ENCODE data around the gene EPC2.

The EPC2 gene

GRCh38 chr2:148751907-148752306, 107.4 kb downstream of the EPC2 start:
- TF ChIP-seq, protein P1, sequence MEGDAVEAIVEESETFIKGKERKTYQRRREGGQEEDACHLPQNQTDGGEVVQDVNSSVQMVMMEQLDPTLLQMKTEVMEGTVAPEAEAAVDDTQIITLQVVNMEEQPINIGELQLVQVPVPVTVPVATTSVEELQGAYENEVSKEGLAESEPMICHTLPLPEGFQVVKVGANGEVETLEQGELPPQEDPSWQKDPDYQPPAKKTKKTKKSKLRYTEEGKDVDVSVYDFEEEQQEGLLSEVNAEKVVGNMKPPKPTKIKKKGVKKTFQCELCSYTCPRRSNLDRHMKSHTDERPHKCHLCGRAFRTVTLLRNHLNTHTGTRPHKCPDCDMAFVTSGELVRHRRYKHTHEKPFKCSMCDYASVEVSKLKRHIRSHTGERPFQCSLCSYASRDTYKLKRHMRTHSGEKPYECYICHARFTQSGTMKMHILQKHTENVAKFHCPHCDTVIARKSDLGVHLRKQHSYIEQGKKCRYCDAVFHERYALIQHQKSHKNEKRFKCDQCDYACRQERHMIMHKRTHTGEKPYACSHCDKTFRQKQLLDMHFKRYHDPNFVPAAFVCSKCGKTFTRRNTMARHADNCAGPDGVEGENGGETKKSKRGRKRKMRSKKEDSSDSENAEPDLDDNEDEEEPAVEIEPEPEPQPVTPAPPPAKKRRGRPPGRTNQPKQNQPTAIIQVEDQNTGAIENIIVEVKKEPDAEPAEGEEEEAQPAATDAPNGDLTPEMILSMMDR (IDR thresholded peaks at IDR 0.05) = no peak
- DNase-seq = no peak
- no peak overlapping the region for H3K27ac ChIP-seq
- peaks cover 0 to 4% (median 0%) of the 10 kb centered on the region in 4 donors for H3K4me1 ChIP-seq
- peaks cover 0 to 8% (median 5%) of the 10 kb centered on the region in 3 donors for H3K36me3 ChIP-seq
- no peaks in the 10 kb centered on the region for H3K9me3 ChIP-seq
- intact Hi-C loops (cut with DNase I; ENCODE audit: low total_unique reads) = no loop called here
- H3K27me3 ChIP-seq = no peaks in the 10 kb centered on the region
- no peak overlapping the region for H3K4me3 ChIP-seq

DNA sequence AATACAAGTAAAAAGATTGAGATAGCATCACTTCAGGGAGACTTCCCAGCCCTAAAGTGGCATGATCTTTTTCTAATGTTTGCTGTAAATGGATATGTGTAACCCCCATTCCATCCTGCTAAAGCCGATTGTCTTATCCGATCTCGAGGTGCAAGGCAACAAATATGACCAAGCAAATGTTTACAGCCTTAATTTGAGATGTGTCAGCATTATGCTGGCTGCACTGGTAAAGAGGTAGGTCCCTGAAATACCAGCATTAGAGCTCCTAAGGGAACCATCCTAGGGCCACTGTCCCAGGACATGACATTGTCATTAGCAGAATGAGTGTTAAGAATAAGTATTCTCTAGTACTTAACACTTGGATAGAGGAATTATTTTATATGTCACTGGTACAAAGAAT, 108.4 kb downstream of the EPC2 start:
- no peak overlapping the region for H3K27ac ChIP-seq
- no peaks in the 10 kb centered on the region for H3K27me3 ChIP-seq
- H3K4me3 ChIP-seq = no peak overlapping the region
- peaks cover 0 to 4% (median 0%) of the 10 kb centered on the region in 4 donors for H3K4me1 ChIP-seq
- TF ChIP-seq, protein P1 (IDR thresholded peaks at IDR 0.05) = no peak
- H3K36me3 ChIP-seq = peaks cover 0 to 8% (median 5%) of the 10 kb centered on the region in 3 donors
- intact Hi-C loops (cut with DNase I; ENCODE audit: low total_unique reads) = no loop called here
- H3K9me3 ChIP-seq = no peaks in the 10 kb centered on the region
- no peak for DNase-seq

- no peak for DNase-seq
- Histone ChIP-seq H3K36me3 (peaks cover 0 to 8% (median 5%) of the 10 kb centered on the region in 3 donors), H3K27ac (no peak overlapping the region), H3K9me3 (no peaks in the 10 kb centered on the region), H3K4me3 (no peak overlapping the region), H3K27me3 (no peaks in the 10 kb centered on the region), H3K4me1 (peaks cover 0 to 4% (median 0%) of the 10 kb centered on the region in 4 donors)
- intact Hi-C loops (cut with DNase I; ENCODE audit: low total_unique reads) = no loop called here
- TF ChIP-seq, protein P1 (IDR thresholded peaks at IDR 0.05) = no peak
Measured at GRCh38 chr2:148754864-148755263, 110.3 kb downstream of the EPC2 start.

- H3K27me3 ChIP-seq = no peaks in the 10 kb centered on the region
- DNase-seq = no peak
- H3K4me1 ChIP-seq = peaks cover 0 to 2% (median 0%) of the 10 kb centered on the region in 4 donors
- no peak overlapping the region for H3K27ac ChIP-seq
- no peaks in the 10 kb centered on the region for H3K9me3 ChIP-seq
- peaks cover 0 to 8% (median 5%) of the 10 kb centered on the region in 3 donors for H3K36me3 ChIP-seq
- H3K4me3 ChIP-seq = no peak overlapping the region
- intact Hi-C loops (cut with DNase I; ENCODE audit: low total_unique reads) = no loop called here
- TF ChIP-seq, protein P1 (IDR thresholded peaks at IDR 0.05) = no peak
Measured at GRCh38 chr2:148756292-148756975, 111.9 kb downstream of the EPC2 start.

GRCh38 chr2:148764815-148765214, 120.3 kb downstream of the EPC2 start:
- DNase-seq = no peak
- Histone ChIP-seq H3K4me3 (no peak overlapping the region), H3K27ac (no peak overlapping the region), H3K9me3 (no peaks in the 10 kb centered on the region), H3K36me3 (peaks cover 9 to 27% (median 13%) of the 10 kb centered on the region in 3 donors), H3K27me3 (no peaks in the 10 kb centered on the region), H3K4me1 (no peaks in the 10 kb centered on the region)
- TF ChIP-seq, protein P1 (IDR thresholded peaks at IDR 0.05) = no peak
- intact Hi-C loops (cut with DNase I; ENCODE audit: low total_unique reads) = no loop called here

Measured in tibial artery (tissue), 4 donors.